Progenitor cell of endocrine pancreas (in vitro differentiated cells): ENCODE measurements around the gene RUNX1. TPM values are rescaled to one million over a fixed set of nuclear protein-coding genes. Genes with fewer than 3 reads are reported as not detected.

Experiments
- DNase-seq: peaks from one replicate; pipeline ENCODE4 v3.0.0; 2021; ENCODE audit warnings: low spot score; ENCODE audit not compliant: unreplicated experiment
- H3K27ac Mint-ChIP-seq: 2 replicates; pipeline ENCODE4 v1.8.0; 2021; ENCODE audit warnings: mild to moderate bottlenecking, moderate library complexity, mixed read lengths
- H3K27me3 Mint-ChIP-seq: 2 replicates; pipeline ENCODE4 v1.8.0; 2021; ENCODE audit warnings: mixed read lengths
- H3K36me3 Mint-ChIP-seq: 2 replicates; pipeline ENCODE4 v1.8.0; 2022; ENCODE audit warnings: mixed read lengths; ENCODE audit not compliant: insufficient read depth
- H3K4me1 Mint-ChIP-seq: 2 replicates; pipeline ENCODE4 v1.8.0; 2021; ENCODE audit warnings: low read depth, mixed read lengths
- H3K4me3 Mint-ChIP-seq: 2 replicates; pipeline ENCODE4 v1.8.0; 2021; ENCODE audit warnings: low read depth, mild to moderate bottlenecking, moderate library complexity, mixed read lengths
- H3K9me3 Mint-ChIP-seq: 2 replicates; pipeline ENCODE4 v1.8.0; 2021; ENCODE audit warnings: low read depth, mixed read lengths
- total RNA-seq: library from RNA; stranded (reverse); gene quantifications from 2 replicates; pipeline ENCODE4 v1.2.1, GENCODE V29; 2021
- TF ChIP-seq, protein P1 (sequence below): fragments of 200-600 bp; sonication (generic); IDR thresholded peaks from one replicate; pipeline ENCODE4 v1.5.0; 2021; ENCODE audit warnings: antibody characterized with exemption, mild to moderate bottlenecking; ENCODE audit not compliant: unreplicated experiment

The RUNX1 gene
- total RNA-seq, 1 donor from 2014 or later = 7.1 TPM

DNA sequence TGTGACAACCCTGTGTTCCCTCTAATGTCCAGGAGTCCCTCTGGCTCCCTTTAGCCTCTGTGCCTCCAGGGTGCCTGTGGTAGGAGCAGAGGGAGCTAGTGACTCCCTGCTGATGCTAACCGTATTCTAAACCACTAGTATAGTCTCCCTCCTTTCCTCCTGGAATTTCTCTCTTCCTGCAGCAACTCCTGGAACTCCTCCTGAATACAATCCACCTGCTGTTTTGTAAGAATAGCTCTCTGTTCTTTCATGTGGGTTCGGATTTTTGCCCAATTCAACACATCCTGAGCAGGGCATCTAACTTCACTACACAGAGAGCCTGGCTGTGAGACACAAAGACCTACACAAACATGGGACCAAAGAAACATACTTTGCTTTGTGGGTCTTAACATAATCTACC is 107.9 kb downstream of the RUNX1 start:
- H3K27me3 Mint-ChIP-seq = peaks cover 18% of the 10 kb centered on the region
- no peaks in the 10 kb centered on the region for H3K36me3 Mint-ChIP-seq
- H3K9me3 Mint-ChIP-seq = no peaks in the 10 kb centered on the region
- no peak for DNase-seq
- H3K4me1 Mint-ChIP-seq = peaks cover 13% of the 10 kb centered on the region
- TF ChIP-seq, protein P1, sequence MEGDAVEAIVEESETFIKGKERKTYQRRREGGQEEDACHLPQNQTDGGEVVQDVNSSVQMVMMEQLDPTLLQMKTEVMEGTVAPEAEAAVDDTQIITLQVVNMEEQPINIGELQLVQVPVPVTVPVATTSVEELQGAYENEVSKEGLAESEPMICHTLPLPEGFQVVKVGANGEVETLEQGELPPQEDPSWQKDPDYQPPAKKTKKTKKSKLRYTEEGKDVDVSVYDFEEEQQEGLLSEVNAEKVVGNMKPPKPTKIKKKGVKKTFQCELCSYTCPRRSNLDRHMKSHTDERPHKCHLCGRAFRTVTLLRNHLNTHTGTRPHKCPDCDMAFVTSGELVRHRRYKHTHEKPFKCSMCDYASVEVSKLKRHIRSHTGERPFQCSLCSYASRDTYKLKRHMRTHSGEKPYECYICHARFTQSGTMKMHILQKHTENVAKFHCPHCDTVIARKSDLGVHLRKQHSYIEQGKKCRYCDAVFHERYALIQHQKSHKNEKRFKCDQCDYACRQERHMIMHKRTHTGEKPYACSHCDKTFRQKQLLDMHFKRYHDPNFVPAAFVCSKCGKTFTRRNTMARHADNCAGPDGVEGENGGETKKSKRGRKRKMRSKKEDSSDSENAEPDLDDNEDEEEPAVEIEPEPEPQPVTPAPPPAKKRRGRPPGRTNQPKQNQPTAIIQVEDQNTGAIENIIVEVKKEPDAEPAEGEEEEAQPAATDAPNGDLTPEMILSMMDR = no peak
- H3K4me3 Mint-ChIP-seq = no peak overlapping the region
- H3K27ac Mint-ChIP-seq = no peak overlapping the region

GRCh38 chr21:34939673-34940331 is 109.3 kb downstream of the RUNX1 start:
- Mint-ChIP-seq H3K36me3 (no peaks in the 10 kb centered on the region), H3K4me3 (no peak overlapping the region), H3K9me3 (no peaks in the 10 kb centered on the region), H3K27ac (no peak overlapping the region), H3K4me1 (peaks cover 13% of the 10 kb centered on the region), H3K27me3 (peaks cover 9% of the 10 kb centered on the region)
- DNase-seq = no peak
- TF ChIP-seq, protein P1 = no peak

- Mint-ChIP-seq H3K4me3 (no peak overlapping the region), H3K27me3 (peaks cover 13% of the 10 kb centered on the region), H3K36me3 (no peaks in the 10 kb centered on the region), H3K9me3 (no peaks in the 10 kb centered on the region), H3K27ac (no peak overlapping the region), H3K4me1 (peaks cover 13% of the 10 kb centered on the region)
- no peak for DNase-seq
- TF ChIP-seq, protein P1 = no peak
Measured at GRCh38 chr21:34938089-34938764, 110.9 kb downstream of the RUNX1 start.

GRCh38 chr21:34936883-34937563 is 112.1 kb downstream of the RUNX1 start:
- H3K4me3 Mint-ChIP-seq = no peak overlapping the region
- no peaks in the 10 kb centered on the region for H3K9me3 Mint-ChIP-seq
- TF ChIP-seq, protein P1 = no peak
- DNase-seq = no peak
- H3K36me3 Mint-ChIP-seq = no peaks in the 10 kb centered on the region
- H3K4me1 Mint-ChIP-seq = peaks cover 13% of the 10 kb centered on the region
- no peak overlapping the region for H3K27ac Mint-ChIP-seq
- peaks cover 15% of the 10 kb centered on the region for H3K27me3 Mint-ChIP-seq

- TF ChIP-seq, protein P1 = no peak
- Mint-ChIP-seq H3K4me3 (no peak overlapping the region), H3K27me3 (peaks cover 18% of the 10 kb centered on the region), H3K36me3 (no peaks in the 10 kb centered on the region), H3K9me3 (no peaks in the 10 kb centered on the region), H3K4me1 (peaks cover 13% of the 10 kb centered on the region), H3K27ac (no peak overlapping the region)
- no peak for DNase-seq
Measured at GRCh38 chr21:34936371-34936789, 112.7 kb downstream of the RUNX1 start.
